GM12874 (cell line): ENCODE data around the gene TCF7L2.

Experiments used
- CTCF ChIP-seq: IDR thresholded peaks from 2 replicates; pipeline ENCODE4 v1.5.1; 2011; ENCODE audit warnings: low read depth, mild to moderate bottlenecking, control low read depth, low read length, moderate library complexity; ENCODE audit not compliant: insufficient read depth

Gene TCF7L2

DNA sequence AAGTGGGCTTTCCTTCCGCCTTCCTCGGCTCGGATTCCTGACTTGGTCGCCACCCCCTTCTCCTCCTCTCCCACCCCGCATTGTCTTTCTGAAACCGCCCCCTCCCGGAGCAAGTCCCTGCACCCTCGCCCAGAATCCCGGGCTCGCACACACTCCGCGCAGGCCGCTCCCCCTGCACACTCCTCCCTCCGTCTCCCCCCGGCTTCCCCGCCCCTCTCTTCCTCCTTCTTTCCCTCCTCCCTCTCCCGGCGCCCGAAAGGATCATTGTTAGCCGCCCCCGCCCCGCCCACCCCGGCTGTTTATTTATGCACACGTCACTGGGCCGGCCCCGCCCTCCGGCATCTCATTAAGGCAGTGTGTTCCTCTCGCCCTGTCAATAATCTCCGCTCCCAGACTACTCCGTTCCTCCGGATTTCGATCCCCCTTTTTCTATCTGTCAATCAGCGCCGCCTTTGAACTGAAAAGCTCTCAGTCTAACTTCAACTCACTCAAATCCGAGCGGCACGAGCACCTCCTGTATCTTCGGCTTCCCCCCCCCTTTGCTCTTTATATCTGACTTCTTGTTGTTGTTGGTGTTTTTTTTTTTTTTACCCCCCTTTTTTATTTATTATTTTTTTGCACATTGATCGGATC lies at the start of gene TCF7L2:
Gene TCF7L2, plus strand, starts transcription at position 373 of the 633 bp plus-strand sequence. CDS start 510 bp downstream, outside the sequence.
- TF ChIP-seq CTCF: no peak

GRCh38 chr10:112902730-112903129 lies 47.3 kb upstream of the TCF7L2 start:
- no peak for TF ChIP-seq CTCF

- no peak for TF ChIP-seq CTCF
Observed at GRCh38 chr10:112904000-112904399, 46.0 kb upstream of the TCF7L2 start.

DNA sequence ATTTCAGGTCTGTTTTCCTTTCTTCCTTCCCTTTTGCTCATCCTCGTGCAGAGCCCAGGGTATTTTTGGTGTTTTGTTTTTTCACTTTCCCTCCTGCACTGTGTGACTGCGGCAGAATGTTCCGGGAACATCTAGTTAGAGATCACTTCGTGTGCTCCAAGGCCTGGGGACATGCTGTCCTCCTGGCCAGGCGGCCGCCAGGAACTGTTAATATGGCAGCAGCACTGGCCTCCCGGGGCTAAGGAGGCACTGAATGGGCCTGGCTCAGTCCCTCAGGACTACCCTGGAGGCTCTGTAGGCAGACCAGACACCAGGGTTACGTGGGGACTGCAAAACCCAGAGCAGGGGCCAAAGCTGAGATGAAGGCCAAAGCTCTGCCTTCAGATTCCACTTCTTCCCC lies 43.1 kb upstream of the TCF7L2 start:
- no peak for TF ChIP-seq CTCF

DNA sequence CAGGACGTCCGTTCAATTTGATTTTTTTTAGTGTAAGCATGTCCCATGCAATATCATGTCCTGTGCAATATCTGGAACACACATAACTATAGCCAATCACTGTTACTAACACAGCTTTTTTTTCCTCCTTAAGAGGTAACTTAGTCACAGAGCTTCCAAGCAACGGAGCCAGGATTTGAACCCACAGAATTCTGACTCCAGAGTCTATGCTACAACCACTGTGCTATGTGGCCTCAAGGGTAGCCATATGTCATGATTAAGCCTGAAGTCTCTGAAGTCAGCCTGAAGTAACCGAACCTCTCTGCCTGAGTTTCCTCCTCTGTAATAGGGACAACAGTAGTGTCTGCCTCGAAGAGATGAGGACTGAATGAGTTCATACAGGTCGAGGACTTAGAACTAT lies 42.2 kb upstream of the TCF7L2 start:
- no peak for TF ChIP-seq CTCF

GRCh38 chr10:112911206-112911605 lies 38.8 kb upstream of the TCF7L2 start:
- TF ChIP-seq CTCF: no peak

- TF ChIP-seq CTCF: no peak
Observed at GRCh38 chr10:112912410-112912928, 37.6 kb upstream of the TCF7L2 start.

- no peak for TF ChIP-seq CTCF
Observed at GRCh38 chr10:112913255-112913654, 36.8 kb upstream of the TCF7L2 start.
